ENCODE measurements around the gene HEBP1. TPM values are rescaled to one million over a fixed set of nuclear protein-coding genes. Genes with fewer than 3 reads are reported as not detected.
A peak's percentile ranks its signal among the peaks of the same experiment; 100 is the strongest.

HEBP1 gene
- total RNA-seq, 1 experiment from 2014 or later, result 22.2 TPM

GRCh38 chr12:12998248-12998647, 1.8 kb downstream of the HEBP1 start:
- Histone ChIP-seq H3K27ac (ENCODE audit: insufficient read length, low read depth, low read length) (no peak overlapping the region), H3K14ac (ENCODE audit: insufficient read depth, low read length) (no peak overlapping the region), H4K8ac (replicated peaks; ENCODE audit: insufficient read length, low read depth, low read length) (no peak overlapping the region), H3T11ph (ENCODE audit: low read length) (no peak overlapping the region), H3K27me3 (ENCODE audit: insufficient read depth, low read length) (no peaks in the 10 kb centered on the region; the same call in 1 of the 2 replicates), H3K9ac (ENCODE audit: extremely low read depth, insufficient read length, low read length) (no peak overlapping the region), H3K79me2 (ENCODE audit: insufficient read depth, low read length) (no peaks in the 10 kb centered on the region; the same call in 1 of the 2 replicates), H2AK5ac (ENCODE audit: insufficient read length, low read length) (no peak overlapping the region), H3K9me3 (ENCODE audit: control insufficient read depth, low read depth, low read length) (no peaks in the 10 kb centered on the region), H4K20me1 (ENCODE audit: control insufficient read depth, insufficient read depth, insufficient read length) (no peaks in the 10 kb centered on the region), H4K5ac (ENCODE audit: insufficient read length, low read depth, low read length) (no peak overlapping the region), H3K4me2 (ENCODE audit: insufficient read depth, insufficient read length, low read length) (no peak overlapping the region), H2BK15ac (ENCODE audit: low read depth, low read length) (no peak overlapping the region), H3K56ac (ENCODE audit: insufficient read length, low read depth, low read length) (no peak overlapping the region), H4K91ac (ENCODE audit: insufficient read length, low read depth, low read length) (no peak overlapping the region), H3K18ac (ENCODE audit: insufficient read length, low read depth, low read length) (no peak overlapping the region), H3K79me1 (ENCODE audit: insufficient read depth, low read depth, low read length, poor library complexity, severe bottlenecking) (no peaks in the 10 kb centered on the region), H3K23ac (ENCODE audit: insufficient read length, low read depth, low read length) (no peak overlapping the region), H3K23me2 (ENCODE audit: insufficient read length, low read depth, low read length, poor library complexity, severe bottlenecking) (peaks cover 18% of the 10 kb centered on the region), H2AFZ (ENCODE audit: low read length) (no peak overlapping the region), H3K4ac (ENCODE audit: low read depth, low read length) (no peak overlapping the region), H2BK20ac (ENCODE audit: low read depth, low read length, poor library complexity, severe bottlenecking) (no peak overlapping the region), H2BK120ac (ENCODE audit: low read depth, low read length, poor library complexity, severe bottlenecking) (no peak overlapping the region), H2BK12ac (ENCODE audit: insufficient read length, low read depth, low read length) (no peak overlapping the region), H3K4me1 (ENCODE audit: insufficient read depth, low read length) (no peaks in the 10 kb centered on the region; the same call in 1 of the 2 replicates), H2BK5ac (ENCODE audit: insufficient read length, low read length) (no peak overlapping the region)
- DNase-seq, result no peak
- peaks cover 27 to 40% of the 10 kb centered on the region in 2 experiments for H3K4me1 Mint-ChIP-seq
- peaks cover 0 to 3% of the 10 kb centered on the region in 2 experiments; a peak in 2 of 5 replicates for H3K9me3 Mint-ChIP-seq
- WGBS (ENCODE audit: extremely low coverage, insufficient read length, low lambda C conversion rate), result no CpG with 5 or more reads among the region's 4 CpGs
- H3K27me3 Mint-ChIP-seq (ENCODE audit: low read depth), result peaks cover 23% of the 10 kb centered on the region
- peak overlapping the region in 1 of 2 experiments; percentile 96; a peak in 2 of 5 replicates for H3K4me3 Mint-ChIP-seq
- no peak overlapping the region for H3K27ac Mint-ChIP-seq
- peaks cover 4 to 22% (median 17%) of the 10 kb centered on the region in 3 experiments for H3K36me3 Mint-ChIP-seq (ENCODE audit: insufficient read depth in 1 of 3, low read depth in 3 of 3)
- TF ChIP-seq CTCF (conservative IDR thresholded peaks at IDR 0.05), result no peak

All from H9 (cell line).